ENCODE measurements around the gene STEAP3.

Gene STEAP3, protein sequence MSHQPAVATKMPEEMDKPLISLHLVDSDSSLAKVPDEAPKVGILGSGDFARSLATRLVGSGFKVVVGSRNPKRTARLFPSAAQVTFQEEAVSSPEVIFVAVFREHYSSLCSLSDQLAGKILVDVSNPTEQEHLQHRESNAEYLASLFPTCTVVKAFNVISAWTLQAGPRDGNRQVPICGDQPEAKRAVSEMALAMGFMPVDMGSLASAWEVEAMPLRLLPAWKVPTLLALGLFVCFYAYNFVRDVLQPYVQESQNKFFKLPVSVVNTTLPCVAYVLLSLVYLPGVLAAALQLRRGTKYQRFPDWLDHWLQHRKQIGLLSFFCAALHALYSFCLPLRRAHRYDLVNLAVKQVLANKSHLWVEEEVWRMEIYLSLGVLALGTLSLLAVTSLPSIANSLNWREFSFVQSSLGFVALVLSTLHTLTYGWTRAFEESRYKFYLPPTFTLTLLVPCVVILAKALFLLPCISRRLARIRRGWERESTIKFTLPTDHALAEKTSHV

DNA sequence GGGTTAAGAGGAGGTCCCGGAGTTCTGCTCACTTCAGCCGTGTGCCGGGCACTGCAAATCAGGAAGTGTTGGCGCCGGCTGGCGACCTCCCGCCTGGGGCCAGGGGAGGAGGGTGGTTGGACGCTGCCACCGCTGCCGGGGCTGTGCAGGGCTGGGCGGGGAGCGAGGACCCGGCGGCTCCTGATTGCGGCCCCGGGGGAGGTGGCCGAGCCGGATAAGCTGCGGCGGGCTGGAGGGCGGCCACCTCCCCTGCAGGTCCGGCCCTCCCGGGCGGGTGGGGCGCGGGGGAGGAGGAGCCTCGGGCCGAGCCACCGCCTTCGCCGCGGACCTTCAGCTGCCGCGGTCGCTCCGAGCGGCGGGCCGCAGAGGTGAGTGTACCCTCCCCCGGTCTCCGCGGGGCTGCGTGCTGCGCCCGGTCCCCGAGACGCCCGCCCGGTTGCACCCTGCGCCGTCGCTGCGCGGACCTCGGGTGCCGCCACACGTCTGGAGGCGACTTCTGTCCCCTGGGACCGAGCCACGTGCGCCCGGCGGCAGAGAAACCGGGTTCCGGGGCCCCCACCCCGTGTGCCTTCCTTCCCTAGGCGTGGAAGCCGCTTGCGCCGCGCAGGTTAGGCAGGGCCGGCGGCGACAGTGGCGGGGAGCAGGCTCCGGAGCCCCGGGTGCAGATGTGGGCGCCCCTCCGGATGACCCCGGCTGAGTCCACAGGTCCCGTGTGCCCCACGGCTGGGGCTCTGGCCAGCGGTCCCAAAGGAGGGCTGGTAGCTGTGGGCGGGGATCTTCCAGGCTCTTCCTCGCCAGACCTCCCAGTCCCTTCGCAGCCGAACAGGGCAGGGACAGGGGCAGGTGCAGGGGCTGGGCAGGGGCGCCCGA is at the start of gene STEAP3:
Gene STEAP3 (plus strand): TSS at position 314 of the 870 bp plus-strand sequence. CDS start 7,179 bp downstream, outside the sequence.
- DNase-seq, result peak; percentile 79

DNA sequence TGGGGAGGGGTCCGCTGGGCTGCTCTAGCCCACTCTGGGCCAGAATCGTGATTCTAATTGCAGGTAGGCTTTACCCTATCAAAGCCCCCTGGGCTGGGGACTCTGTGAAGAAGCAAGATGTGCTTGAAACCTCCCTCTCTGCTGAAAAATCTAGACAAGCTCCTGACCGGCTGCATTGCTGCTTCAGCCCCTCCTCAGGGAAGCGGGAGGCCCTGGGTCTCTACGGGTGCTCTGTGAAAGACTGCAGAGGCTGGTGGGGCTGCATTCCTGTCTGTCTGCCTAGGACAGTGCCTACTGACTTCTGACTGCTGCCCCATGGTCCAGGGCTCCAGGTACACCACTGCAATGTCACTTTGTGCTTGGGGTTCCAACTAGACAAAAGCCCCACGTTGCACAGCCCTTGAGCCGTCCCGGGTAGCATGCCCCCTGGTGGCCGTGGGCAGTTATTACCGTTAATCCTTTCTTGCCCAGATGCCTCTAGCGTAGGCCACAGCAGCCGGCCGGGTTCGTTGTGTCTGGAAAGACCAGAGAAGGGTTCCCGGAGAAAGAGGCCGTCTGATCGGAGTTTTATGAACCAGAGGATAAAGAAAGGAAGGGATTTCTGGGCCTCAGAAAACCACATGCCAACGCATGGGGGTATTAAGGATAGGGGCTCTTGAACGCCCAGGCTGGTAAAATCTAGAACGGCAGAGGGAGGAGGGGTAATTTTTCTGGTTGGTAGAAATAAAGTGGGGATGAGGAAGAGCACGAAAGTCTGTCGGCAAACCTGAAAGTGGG is 49.2 kb upstream of the STEAP3 start:
- peak; percentile 28 for DNase-seq

DNA sequence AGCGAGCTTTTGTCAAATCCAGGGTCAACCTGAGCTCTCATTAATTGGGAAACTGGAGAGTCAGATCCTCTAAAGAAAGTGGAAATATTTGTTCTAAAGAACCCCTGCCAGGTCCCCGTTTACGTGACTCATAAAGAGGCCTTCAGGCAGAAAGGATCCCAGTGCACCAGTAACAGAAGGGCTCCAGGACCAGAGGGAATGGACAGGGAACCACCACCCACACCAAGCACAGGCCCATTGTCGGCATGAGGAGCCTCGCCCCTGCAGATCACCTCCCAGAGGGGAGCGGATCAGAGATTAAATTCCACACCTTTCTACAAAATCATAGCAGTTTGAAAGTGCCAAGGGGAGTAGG is 48.7 kb upstream of the STEAP3 start:
- DNase-seq, result no peak

DNA sequence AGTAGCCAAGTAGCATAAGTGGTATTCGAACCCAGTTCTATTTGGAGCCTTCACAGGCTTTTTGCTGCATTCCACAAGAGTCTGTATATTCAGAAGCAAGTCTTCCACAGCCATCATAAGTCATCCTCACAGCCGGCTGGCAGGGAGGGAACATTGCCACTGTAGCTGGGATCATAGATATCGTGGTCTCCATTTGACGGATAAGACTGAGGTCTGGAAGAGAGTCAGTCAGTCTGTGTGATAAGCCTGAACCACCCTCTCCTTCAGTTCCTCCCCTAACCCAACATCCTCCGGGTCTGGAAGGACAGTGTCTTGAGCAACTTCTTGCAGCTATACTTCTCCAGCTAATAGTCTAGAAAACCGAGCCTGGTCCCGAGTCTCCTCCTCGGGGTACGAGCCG is 48.1 kb upstream of the STEAP3 start:
- DNase-seq, result no peak

- no peak for DNase-seq
Measured at GRCh38 chr2:119177171-119177837, 46.3 kb upstream of the STEAP3 start.

DNA sequence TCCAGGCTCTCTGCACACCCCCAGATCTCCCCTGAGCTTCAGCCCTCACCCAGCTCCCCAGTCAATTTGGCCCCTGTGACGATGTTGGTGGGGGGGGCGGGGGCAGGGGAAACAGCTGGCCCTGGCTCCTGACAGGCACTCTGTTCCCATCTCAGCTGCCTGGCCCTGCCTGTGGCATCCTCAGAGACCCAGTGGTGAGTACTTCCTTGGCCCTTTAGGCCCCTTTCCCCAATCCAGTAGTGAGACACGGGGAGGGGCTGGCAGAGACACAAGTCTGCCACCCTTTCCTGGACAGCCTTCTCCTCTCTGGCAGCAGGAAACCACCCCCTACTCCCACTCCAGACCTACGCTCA is 45.8 kb upstream of the STEAP3 start:
- DNase-seq, result no peak

GRCh38 chr2:119178776-119179175 is 44.9 kb upstream of the STEAP3 start:
- no peak for DNase-seq

GRCh38 chr2:119179202-119179601 is 44.4 kb upstream of the STEAP3 start:
- DNase-seq, result peak; percentile 32

DNA sequence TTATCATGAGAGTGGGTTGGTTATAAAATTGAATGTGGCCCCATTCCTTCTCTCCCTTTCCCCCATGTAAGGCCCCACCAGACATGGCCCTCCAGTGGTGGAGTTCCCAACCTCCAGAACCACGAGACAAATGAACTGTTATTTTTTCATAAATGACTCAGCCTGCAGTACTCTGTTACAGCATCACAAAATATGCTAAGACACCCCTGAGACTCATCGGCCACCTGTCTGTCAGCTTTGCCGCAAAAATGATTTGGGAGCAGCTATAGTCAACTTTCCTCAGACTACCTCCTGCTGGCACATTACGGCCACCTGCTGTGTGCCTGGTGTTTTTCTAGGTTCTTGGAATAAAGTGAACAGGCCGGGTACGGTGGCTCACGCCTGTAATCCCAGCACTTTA is 43.6 kb upstream of the STEAP3 start:
- DNase-seq, result no peak

GRCh38 chr2:119180892-119181291 is 42.7 kb upstream of the STEAP3 start:
- DNase-seq, result no peak

- no peak for DNase-seq
Measured at GRCh38 chr2:119181391-119181790, 42.2 kb upstream of the STEAP3 start.

- DNase-seq, result no peak
Measured at GRCh38 chr2:119181791-119182445, 41.7 kb upstream of the STEAP3 start.

DNA sequence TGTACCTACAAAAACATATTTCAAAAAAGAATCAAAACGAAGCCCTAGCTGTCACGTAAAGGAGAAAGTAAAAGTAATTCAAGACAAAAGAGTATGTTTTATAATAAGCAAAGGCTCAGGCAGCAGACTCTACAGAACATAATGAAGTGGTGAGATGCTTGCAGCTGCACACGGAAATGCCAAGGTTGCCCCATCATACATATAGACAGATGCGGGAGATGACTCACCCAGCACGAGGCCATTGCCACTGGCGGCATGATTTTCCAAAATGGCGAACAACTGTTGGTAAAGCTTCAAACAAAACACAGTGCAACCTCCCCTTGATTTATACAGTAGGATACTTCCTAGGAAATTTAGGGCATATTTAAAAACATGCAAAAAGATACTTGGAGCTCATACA is 39.1 kb upstream of the STEAP3 start:
- DNase-seq, result no peak

- DNase-seq, result no peak
Measured at GRCh38 chr2:119190321-119191111, 33.1 kb upstream of the STEAP3 start.

DNA sequence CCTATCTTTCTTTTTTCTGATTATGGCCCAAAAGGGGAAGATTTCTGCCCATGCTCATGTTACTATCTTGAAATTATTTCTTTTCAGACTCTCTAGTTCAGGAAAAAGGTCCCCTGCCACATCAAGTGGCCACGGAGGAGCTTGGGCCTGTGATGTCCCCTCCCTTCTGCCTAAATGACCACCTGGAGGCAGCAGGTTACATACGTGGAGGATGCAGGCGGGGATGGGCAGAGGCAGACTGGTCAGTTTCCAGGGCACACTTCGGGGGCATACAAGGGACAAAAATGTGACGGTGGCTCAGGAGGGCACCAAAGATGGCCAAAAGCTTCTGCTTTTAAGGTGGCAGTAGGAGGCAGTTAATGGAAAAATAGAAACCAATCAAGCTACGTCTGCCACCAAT is 30.7 kb upstream of the STEAP3 start:
- DNase-seq, result no peak

DNA sequence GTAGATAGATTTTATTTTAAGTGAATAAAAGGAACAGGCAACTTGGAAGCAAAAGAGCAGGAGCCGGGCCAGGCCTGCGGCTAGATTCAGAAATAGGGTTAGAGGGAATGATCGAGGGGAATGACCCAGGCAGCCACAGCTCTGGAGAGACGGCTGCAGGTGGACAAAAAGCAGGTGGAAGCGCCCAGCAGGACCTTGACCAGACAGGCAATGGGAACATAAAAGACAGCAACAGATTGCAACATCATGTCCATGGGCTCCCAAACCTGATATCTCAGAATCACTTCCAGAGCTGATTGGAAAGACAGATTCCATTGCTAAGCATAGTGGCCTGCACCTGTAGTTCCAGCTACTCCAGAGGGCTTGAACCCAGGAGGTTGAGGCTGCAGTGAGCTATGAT is 28.6 kb upstream of the STEAP3 start:
- no peak for DNase-seq

DNA sequence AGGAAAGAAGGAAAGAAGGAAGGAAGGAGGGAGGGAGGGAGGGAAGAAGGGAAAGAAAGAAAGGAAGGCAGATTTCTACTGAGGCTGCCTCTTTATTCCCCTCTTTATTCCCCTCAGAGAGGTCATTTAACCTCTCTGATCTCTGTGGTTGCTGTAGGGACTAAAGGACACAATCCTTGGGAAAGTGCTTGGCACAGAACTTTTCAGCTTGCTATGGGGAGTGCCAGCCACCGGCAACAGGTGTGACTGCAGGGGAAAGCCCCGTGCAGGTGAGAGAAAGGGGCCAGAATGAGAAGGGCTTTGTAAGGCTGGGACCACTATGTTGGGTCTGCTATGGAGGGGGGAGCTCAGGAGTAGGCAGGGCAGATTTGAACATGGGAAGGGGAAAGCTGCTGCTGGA is 27.7 kb upstream of the STEAP3 start:
- DNase-seq, result no peak

GRCh38 chr2:119196301-119197125 is 27.1 kb upstream of the STEAP3 start:
- no peak for DNase-seq

DNA sequence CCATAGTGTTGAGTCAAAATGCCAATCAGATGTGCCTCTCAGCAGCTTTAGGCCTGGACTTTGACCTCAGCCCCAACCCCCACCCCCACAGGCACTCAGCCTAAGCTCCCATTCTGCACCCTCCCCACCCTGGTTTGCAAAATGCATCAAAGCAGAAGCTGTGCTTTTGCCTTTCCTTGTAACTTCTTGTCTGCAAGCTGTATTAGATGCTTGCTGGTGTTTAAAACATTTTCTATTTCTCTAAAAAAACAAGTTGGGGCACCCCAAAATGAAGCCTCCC is 26.6 kb upstream of the STEAP3 start:
- no peak for DNase-seq

- DNase-seq, result no peak
Measured at GRCh38 chr2:119197529-119198239, 25.9 kb upstream of the STEAP3 start.
